ENCODE data around the gene MYL6B. TPM values are rescaled to one million over a fixed set of nuclear protein-coding genes. Genes with fewer than 3 reads are reported as not detected.

The MYL6B gene
- total RNA-seq, 3 donors from 2014 or later: 30.3 to 34.5 (median 30.8) TPM

DNA sequence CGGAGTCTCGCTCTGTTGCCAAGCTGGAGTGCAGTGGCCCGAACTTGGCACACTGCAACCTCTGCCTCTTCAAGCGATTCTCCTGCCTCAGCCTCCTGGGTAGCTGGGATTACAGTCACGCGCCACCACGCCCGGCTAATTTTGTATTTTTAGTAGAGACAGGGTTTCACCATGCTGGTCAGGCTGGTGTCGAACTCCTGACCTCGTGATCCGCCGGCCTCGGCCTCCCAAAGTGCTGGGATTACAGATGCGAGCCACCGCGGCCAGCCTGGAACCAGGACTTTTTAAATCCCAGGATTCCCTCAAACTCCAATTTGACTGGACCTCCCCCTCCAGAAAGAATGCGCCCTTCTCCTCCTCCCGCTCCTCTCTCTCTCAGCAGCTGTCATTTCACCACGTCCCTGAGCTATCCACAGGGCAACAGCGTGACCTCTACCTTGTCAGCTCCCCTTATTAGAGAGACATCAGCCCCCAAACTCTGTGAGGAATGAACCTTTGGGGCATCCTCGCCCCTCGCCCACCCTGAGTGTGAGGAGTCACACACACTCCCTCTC is 22.4 kb upstream of the MYL6B start:
- peaks cover 33% of the 10 kb centered on the region for H3K36me3 Mint-ChIP-seq (ENCODE audit: insufficient read depth)
- no peaks in the 10 kb centered on the region for H3K9me3 Mint-ChIP-seq
- peaks cover 63% of the 10 kb centered on the region for H3K4me1 Mint-ChIP-seq (ENCODE audit: low read depth)
- H3K27me3 Mint-ChIP-seq (ENCODE audit: low read depth): no peaks in the 10 kb centered on the region
- DNase-seq (no peak), ATAC-seq (no peak)
- H3K4me3 Mint-ChIP-seq: peak overlapping the region; percentile 95

- peaks cover 64% of the 10 kb centered on the region for H3K4me1 Mint-ChIP-seq (ENCODE audit: low read depth)
- H3K36me3 Mint-ChIP-seq (ENCODE audit: insufficient read depth): peaks cover 33% of the 10 kb centered on the region
- peak overlapping the region; percentile 95 for H3K4me3 Mint-ChIP-seq
- no peaks in the 10 kb centered on the region for H3K9me3 Mint-ChIP-seq
- ATAC-seq (no peak), DNase-seq (no peak)
- no peaks in the 10 kb centered on the region for H3K27me3 Mint-ChIP-seq (ENCODE audit: low read depth)
These were observed 21.5 kb upstream of the MYL6B start for GRCh38 chr12:56130876-56131275.

- Mint-ChIP-seq H3K27me3 (ENCODE audit: low read depth) (no peaks in the 10 kb centered on the region), H3K9me3 (no peaks in the 10 kb centered on the region), H3K36me3 (ENCODE audit: insufficient read depth) (peaks cover 61% of the 10 kb centered on the region), H3K4me1 (ENCODE audit: low read depth) (peaks cover 69% of the 10 kb centered on the region), H3K4me3 (no peak overlapping the region)
- DNase-seq (no peak), ATAC-seq (no peak)
These were observed 17.5 kb upstream of the MYL6B start for GRCh38 chr12:56134897-56135296.

- DNase-seq (no peak), ATAC-seq (peak in 1 of 2 donors; percentile 20)
- peaks cover 58% of the 10 kb centered on the region for H3K4me1 Mint-ChIP-seq (ENCODE audit: low read depth)
- no peaks in the 10 kb centered on the region for H3K9me3 Mint-ChIP-seq
- H3K4me3 Mint-ChIP-seq: no peak overlapping the region
- no peaks in the 10 kb centered on the region for H3K27me3 Mint-ChIP-seq (ENCODE audit: low read depth)
- H3K36me3 Mint-ChIP-seq (ENCODE audit: insufficient read depth): peaks cover 56% of the 10 kb centered on the region
These were observed 14.4 kb upstream of the MYL6B start for GRCh38 chr12:56137853-56138571.

DNA sequence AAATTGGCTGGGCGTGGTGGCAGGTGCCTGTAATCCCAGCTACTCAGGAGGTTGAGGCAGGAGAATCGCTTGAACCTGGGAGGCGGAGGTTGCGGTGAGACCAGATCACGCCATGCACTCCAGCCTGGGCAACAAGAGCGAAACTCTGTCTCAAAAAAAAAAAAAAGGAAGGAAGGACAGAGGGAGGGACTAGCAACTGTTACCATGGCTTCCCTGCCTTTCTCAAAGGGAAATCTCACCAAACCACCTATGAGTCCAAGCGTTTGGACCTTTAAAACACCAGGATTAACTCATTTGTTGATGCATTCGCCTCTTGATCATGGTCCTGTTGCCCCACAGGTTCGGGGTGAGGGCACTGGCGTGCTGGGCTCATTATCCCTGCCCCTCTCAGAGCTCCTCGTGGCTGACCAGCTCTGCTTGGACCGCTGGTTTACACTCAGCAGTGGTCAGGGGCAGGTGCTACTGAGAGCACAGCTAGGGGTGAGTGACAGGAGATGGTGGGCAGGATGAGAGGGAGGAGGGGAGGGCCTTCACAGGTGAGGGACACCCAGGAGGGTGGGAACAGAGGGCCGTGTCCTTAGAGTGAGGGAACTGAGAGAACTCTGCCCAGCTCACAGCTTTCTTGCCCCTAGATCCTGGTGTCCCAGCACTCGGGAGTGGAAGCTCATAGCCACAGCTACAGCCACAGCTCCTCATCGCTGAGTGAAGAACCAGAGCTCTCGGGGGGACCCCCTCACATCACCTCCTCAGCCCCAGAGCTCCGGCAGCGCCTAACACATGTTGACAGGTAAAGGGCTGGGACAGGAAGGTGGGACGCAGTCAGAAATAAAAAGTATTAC is 10.2 kb upstream of the MYL6B start:
- ATAC-seq: no peak
- no peaks in the 10 kb centered on the region for H3K9me3 Mint-ChIP-seq
- H3K36me3 Mint-ChIP-seq (ENCODE audit: insufficient read depth): peaks cover 56% of the 10 kb centered on the region
- no peak for DNase-seq
- H3K4me3 Mint-ChIP-seq: no peak overlapping the region
- no peaks in the 10 kb centered on the region for H3K27me3 Mint-ChIP-seq (ENCODE audit: low read depth)
- peaks cover 51% of the 10 kb centered on the region for H3K4me1 Mint-ChIP-seq (ENCODE audit: low read depth)

GRCh38 chr12:56143217-56143616 is 9.2 kb upstream of the MYL6B start:
- no peaks in the 10 kb centered on the region for H3K27me3 Mint-ChIP-seq (ENCODE audit: low read depth)
- DNase-seq (no peak), ATAC-seq (peak; percentile 48 to 50)
- H3K9me3 Mint-ChIP-seq: no peaks in the 10 kb centered on the region
- H3K4me1 Mint-ChIP-seq (ENCODE audit: low read depth): peaks cover 41% of the 10 kb centered on the region
- H3K36me3 Mint-ChIP-seq (ENCODE audit: insufficient read depth): peaks cover 49% of the 10 kb centered on the region
- no peak overlapping the region for H3K4me3 Mint-ChIP-seq

DNA sequence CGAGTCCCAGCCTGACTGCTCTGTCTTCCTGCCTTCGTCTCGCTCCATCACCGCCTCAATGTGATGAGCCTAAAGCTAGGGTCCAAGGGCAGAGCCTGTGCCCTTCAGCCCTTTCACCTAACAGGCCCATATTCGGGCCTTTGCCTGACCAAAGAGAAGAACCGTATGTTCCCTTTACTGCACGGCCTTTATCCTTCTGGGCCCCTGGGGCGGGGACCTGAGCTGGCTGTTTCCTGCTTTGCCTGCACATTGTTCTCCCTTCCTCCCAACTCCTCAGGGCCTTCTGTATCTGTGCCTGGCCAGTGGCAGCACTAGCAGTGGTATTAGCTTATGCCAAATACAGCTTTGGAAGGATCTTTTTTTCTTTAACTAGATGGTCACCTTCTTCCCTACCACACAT is 8.5 kb upstream of the MYL6B start:
- no peaks in the 10 kb centered on the region for H3K9me3 Mint-ChIP-seq
- H3K4me1 Mint-ChIP-seq (ENCODE audit: low read depth): peaks cover 34% of the 10 kb centered on the region
- no peak overlapping the region for H3K4me3 Mint-ChIP-seq
- ATAC-seq (no peak), DNase-seq (no peak)
- H3K36me3 Mint-ChIP-seq (ENCODE audit: insufficient read depth): peaks cover 42% of the 10 kb centered on the region
- no peaks in the 10 kb centered on the region for H3K27me3 Mint-ChIP-seq (ENCODE audit: low read depth)

DNA sequence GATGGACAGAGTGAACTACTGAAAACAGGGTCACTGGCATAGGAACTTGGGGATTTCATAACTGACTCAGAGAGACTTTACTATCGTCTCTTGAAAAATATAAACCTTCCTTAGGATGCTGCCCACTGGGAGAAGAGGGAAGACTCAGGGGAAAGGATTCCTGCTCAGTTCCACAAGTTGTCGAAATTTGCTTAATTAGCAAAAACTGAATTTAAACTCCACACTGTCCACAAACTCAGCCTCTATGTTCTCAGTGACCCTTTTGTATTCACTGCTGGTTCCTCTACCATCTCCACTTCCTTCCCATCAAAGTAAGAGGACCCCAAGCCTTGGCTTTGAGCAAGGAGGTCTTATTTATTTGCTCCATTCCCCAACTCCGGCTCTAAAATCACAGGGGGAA is 7.2 kb upstream of the MYL6B start:
- peaks cover 36% of the 10 kb centered on the region for H3K36me3 Mint-ChIP-seq (ENCODE audit: insufficient read depth)
- DNase-seq (no peak), ATAC-seq (no peak)
- no peak overlapping the region for H3K4me3 Mint-ChIP-seq
- H3K27me3 Mint-ChIP-seq (ENCODE audit: low read depth): no peaks in the 10 kb centered on the region
- H3K4me1 Mint-ChIP-seq (ENCODE audit: low read depth): peaks cover 31% of the 10 kb centered on the region
- no peaks in the 10 kb centered on the region for H3K9me3 Mint-ChIP-seq

DNA sequence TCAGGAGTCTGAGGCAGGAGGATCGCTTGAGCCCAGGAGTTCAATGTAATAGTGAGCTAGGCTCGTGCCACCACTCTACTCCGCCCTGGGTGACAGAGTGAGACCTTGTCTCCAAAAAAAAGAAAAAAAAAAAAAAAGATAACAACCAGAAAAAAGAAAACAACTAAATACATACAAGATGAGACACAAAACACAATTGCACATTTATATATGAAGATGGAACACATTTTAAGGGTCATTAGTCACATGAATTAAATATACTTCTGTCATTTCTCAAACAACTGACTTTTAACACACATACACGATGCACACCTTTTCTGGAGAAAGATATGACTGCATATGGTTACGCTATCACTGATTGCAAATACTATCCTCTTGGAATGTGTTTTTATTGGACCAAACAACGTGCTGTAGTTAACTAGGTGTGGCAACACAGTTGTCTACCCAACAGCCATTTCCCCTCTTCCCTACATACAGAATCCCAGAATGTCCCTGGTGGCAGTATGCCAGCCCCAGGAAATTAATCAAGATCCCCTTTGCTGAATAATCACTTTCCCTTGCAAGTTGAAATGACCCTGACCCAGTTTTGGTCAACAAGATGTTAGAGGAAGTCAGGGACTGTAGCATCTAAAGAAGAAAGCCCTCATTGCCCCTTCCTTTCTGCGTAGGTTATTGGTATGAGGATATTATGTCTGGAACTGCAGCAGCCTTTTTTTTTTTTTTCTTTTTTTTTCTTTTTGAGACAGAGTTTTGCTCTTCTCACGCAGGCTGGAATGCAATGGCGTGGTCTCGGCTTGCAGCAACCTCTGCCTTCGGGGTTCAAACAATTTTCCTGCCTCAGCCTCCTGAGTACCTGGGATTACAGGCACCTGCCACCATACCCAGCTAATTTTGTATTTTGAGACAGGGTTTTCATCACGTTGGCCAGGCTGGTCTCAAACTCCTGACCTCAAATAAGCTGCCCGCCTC is 5.6 kb upstream of the MYL6B start:
- no peak overlapping the region for H3K4me3 Mint-ChIP-seq
- H3K4me1 Mint-ChIP-seq (ENCODE audit: low read depth): peaks cover 36% of the 10 kb centered on the region
- no peak for ATAC-seq
- H3K27me3 Mint-ChIP-seq (ENCODE audit: low read depth): no peaks in the 10 kb centered on the region
- peaks cover 26% of the 10 kb centered on the region for H3K36me3 Mint-ChIP-seq (ENCODE audit: insufficient read depth)
- no peaks in the 10 kb centered on the region for H3K9me3 Mint-ChIP-seq
- no peak for DNase-seq

DNA sequence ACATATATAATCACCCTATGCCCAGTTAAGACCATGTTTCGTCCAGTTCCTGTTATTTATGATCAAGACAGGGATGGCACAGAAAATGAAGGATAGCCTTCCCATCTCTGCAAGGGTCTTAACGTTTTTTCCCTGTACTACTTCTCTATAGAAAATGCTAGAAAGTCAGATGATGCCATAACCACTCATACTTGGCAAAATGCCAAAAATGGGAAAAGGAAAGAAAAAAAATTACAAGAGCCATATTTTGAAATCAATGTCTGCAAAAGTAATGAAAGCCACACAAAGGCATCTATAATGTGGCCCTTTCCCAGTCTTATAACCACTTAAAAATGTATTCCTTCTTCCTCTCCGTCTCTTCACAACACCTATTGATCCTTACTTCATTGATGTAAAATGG is 1.8 kb upstream of the MYL6B start:
- Mint-ChIP-seq H3K4me3 (peak overlapping the region; percentile 85), H3K36me3 (ENCODE audit: insufficient read depth) (peaks cover under 1% of the 10 kb centered on the region), H3K4me1 (ENCODE audit: low read depth) (peaks cover 27% of the 10 kb centered on the region), H3K9me3 (no peaks in the 10 kb centered on the region), H3K27me3 (ENCODE audit: low read depth) (no peaks in the 10 kb centered on the region)
- no peak for ATAC-seq
- DNase-seq: no peak

GRCh38 chr12:56151672-56152131 is 685 bp upstream of the MYL6B start:
- H3K4me1 Mint-ChIP-seq (ENCODE audit: low read depth): peaks cover 27% of the 10 kb centered on the region
- no peaks in the 10 kb centered on the region for H3K27me3 Mint-ChIP-seq (ENCODE audit: low read depth)
- peak; percentile 58 for DNase-seq
- no peaks in the 10 kb centered on the region for H3K9me3 Mint-ChIP-seq
- peak overlapping the region; percentile 85 for H3K4me3 Mint-ChIP-seq
- ATAC-seq: peak; percentile 71 to 72
- H3K36me3 Mint-ChIP-seq (ENCODE audit: insufficient read depth): peaks cover 2% of the 10 kb centered on the region

- Mint-ChIP-seq H3K4me3 (peak overlapping the region; percentile 85), H3K4me1 (ENCODE audit: low read depth) (peaks cover 33% of the 10 kb centered on the region), H3K27me3 (ENCODE audit: low read depth) (no peaks in the 10 kb centered on the region), H3K9me3 (no peaks in the 10 kb centered on the region), H3K36me3 (ENCODE audit: insufficient read depth) (peaks cover 2% of the 10 kb centered on the region)
- ATAC-seq: no peak
- no peak for DNase-seq
These were observed 630 bp downstream of the MYL6B start for GRCh38 chr12:56152756-56153677.

- H3K4me1 Mint-ChIP-seq (ENCODE audit: low read depth): peaks cover 33% of the 10 kb centered on the region
- H3K36me3 Mint-ChIP-seq (ENCODE audit: insufficient read depth): peaks cover 2% of the 10 kb centered on the region
These were observed 1.3 kb downstream of the MYL6B start for GRCh38 chr12:56153678-56154065.

More at GRCh38 chr12:56153678-56154065, 1.3 kb downstream of the MYL6B start:
- DNase-seq: no peak
- Mint-ChIP-seq H3K9me3 (no peaks in the 10 kb centered on the region), H3K4me3 (peak overlapping the region; percentile 85), H3K27me3 (ENCODE audit: low read depth) (no peaks in the 10 kb centered on the region)
- ATAC-seq: no peak

Measured in activated T-cell treated with anti-CD3 and anti-CD28 coated beads, Interleukin-2, amount 50 U/mL, for 4 hours (primary cell).